ENCODE measurements around the gene PEA15. TPM values are rescaled to one million over a fixed set of nuclear protein-coding genes. Genes with fewer than 3 reads are reported as not detected.

PEA15 gene
- total RNA-seq, 1 donor from 2014 or later, result 175 TPM

GRCh38 chr1:160178731-160179130, 26.5 kb upstream of the PEA15 start:
- H3K27ac ChIP-seq, result no peak overlapping the region
- H3K4me1 ChIP-seq, result no peaks in the 10 kb centered on the region
- H3K9me3 ChIP-seq, result no peaks in the 10 kb centered on the region
- no peaks in the 10 kb centered on the region for H3K36me3 ChIP-seq
- H3K4me3 ChIP-seq, result no peak overlapping the region
- DNase-seq (no peak), ATAC-seq (no peak)
- TF ChIP-seq CTCF (IDR thresholded peaks at IDR 0.05), result no peak
- H3K27me3 ChIP-seq, result no peaks in the 10 kb centered on the region
- intact Hi-C loops (cut with DNase I), result no loop called here

GRCh38 chr1:160179336-160179735, 25.8 kb upstream of the PEA15 start:
- H3K27ac ChIP-seq, result no peak overlapping the region
- H3K36me3 ChIP-seq, result no peaks in the 10 kb centered on the region
- no peaks in the 10 kb centered on the region for H3K4me1 ChIP-seq
- intact Hi-C loops (cut with DNase I), result no loop called here
- TF ChIP-seq CTCF (IDR thresholded peaks at IDR 0.05), result no peak
- H3K9me3 ChIP-seq, result no peaks in the 10 kb centered on the region
- H3K4me3 ChIP-seq, result no peak overlapping the region
- no peaks in the 10 kb centered on the region for H3K27me3 ChIP-seq
- DNase-seq, result no peak
- no peak for ATAC-seq

GRCh38 chr1:160186246-160186645, 18.9 kb upstream of the PEA15 start:
- Histone ChIP-seq H3K36me3 (no peaks in the 10 kb centered on the region), H3K27me3 (no peaks in the 10 kb centered on the region), H3K9me3 (no peaks in the 10 kb centered on the region), H3K4me3 (no peak overlapping the region), H3K27ac (no peak overlapping the region), H3K4me1 (no peaks in the 10 kb centered on the region)
- no peak for DNase-seq
- intact Hi-C loops (cut with DNase I), result no loop called here
- no peak for ATAC-seq
- TF ChIP-seq CTCF (IDR thresholded peaks at IDR 0.05), result no peak

- Histone ChIP-seq H3K4me1 (no peaks in the 10 kb centered on the region), H3K4me3 (no peak overlapping the region), H3K27ac (no peak overlapping the region), H3K27me3 (no peaks in the 10 kb centered on the region), H3K9me3 (no peaks in the 10 kb centered on the region), H3K36me3 (no peaks in the 10 kb centered on the region)
- intact Hi-C loops (cut with DNase I), result no loop called here
- TF ChIP-seq CTCF (IDR thresholded peaks at IDR 0.05), result no peak
- ATAC-seq, result no peak
- DNase-seq, result no peak
Measured at GRCh38 chr1:160186729-160187128, 18.5 kb upstream of the PEA15 start.

GRCh38 chr1:160187407-160187806, 17.8 kb upstream of the PEA15 start:
- no peak overlapping the region for H3K27ac ChIP-seq
- no peaks in the 10 kb centered on the region for H3K9me3 ChIP-seq
- DNase-seq, result no peak
- intact Hi-C loops (cut with DNase I), result no loop called here
- no peak for ATAC-seq
- no peaks in the 10 kb centered on the region for H3K4me1 ChIP-seq
- H3K4me3 ChIP-seq, result no peak overlapping the region
- H3K36me3 ChIP-seq, result no peaks in the 10 kb centered on the region
- no peak for TF ChIP-seq CTCF (IDR thresholded peaks at IDR 0.05)
- H3K27me3 ChIP-seq, result no peaks in the 10 kb centered on the region

- ATAC-seq (no peak), DNase-seq (no peak)
- H3K27ac ChIP-seq, result no peak overlapping the region
- H3K4me1 ChIP-seq, result peaks cover 1% of the 10 kb centered on the region
- intact Hi-C loops (cut with DNase I), result no loop called here
- H3K9me3 ChIP-seq, result no peaks in the 10 kb centered on the region
- no peaks in the 10 kb centered on the region for H3K36me3 ChIP-seq
- no peak for TF ChIP-seq CTCF (IDR thresholded peaks at IDR 0.05)
- no peaks in the 10 kb centered on the region for H3K27me3 ChIP-seq
- no peak overlapping the region for H3K4me3 ChIP-seq
Measured at GRCh38 chr1:160188341-160188740, 16.8 kb upstream of the PEA15 start.
